HepG2 (cell line): ENCODE data around the gene RFC1. TPM values are rescaled to one million over a fixed set of nuclear protein-coding genes. Genes with fewer than 3 reads are reported as not detected.

Experiments used
- AHDC1 ChIP-seq: sonication (generic); formaldehyde crosslinking; IDR thresholded peaks from 2 replicates; pipeline ENCODE4 v1.5.1; 2020; ENCODE audit warnings: mild to moderate bottlenecking, missing genetic modification reagents, borderline replicate concordance
- ATF7-NPFF ChIP-seq: sonication (generic); formaldehyde crosslinking; IDR thresholded peaks from 2 replicates; pipeline ENCODE4 v1.8.1; 2023; ENCODE audit warnings: mild to moderate bottlenecking, low read depth, missing genetic modification reagents, moderate library complexity
- BCL3 ChIP-seq: sonication (generic); formaldehyde crosslinking; IDR thresholded peaks from 2 replicates; pipeline ENCODE4 v1.5.1; 2020; ENCODE audit warnings: mild to moderate bottlenecking, missing genetic modification reagents, moderate library complexity
- DR1 ChIP-seq: sonication (generic); formaldehyde crosslinking; IDR thresholded peaks from 2 replicates; pipeline ENCODE4 v1.8.0; 2021; ENCODE audit warnings: mild to moderate bottlenecking, missing genetic modification reagents, inconsistent platforms
- MAFF ChIP-seq: IDR thresholded peaks from 2 replicates; pipeline ENCODE4 v1.6.1; 2011; ENCODE audit warnings: low read depth, low read length, improper control_type of control experiment
- MEF2D ChIP-seq: sonication (generic); formaldehyde crosslinking; IDR thresholded peaks from 2 replicates; pipeline ENCODE4 v1.5.1; 2020; ENCODE audit warnings: mild to moderate bottlenecking, missing genetic modification reagents
- PTBP1 ChIP-seq: fragments of 200-400 bp; formaldehyde crosslinking; IDR thresholded peaks from 2 replicates; pipeline ENCODE4 v1.6.1; 2018; ENCODE audit warnings: low read length, low read depth; ENCODE audit not compliant: poor library complexity, severe bottlenecking
- ZNF329 ChIP-seq: sonication (generic); formaldehyde crosslinking; IDR thresholded peaks from 2 replicates; pipeline ENCODE4 v1.9.0; 2021; ENCODE audit warnings: low read depth, mild to moderate bottlenecking, missing genetic modification reagents
- ZNF446 ChIP-seq: sonication (generic); formaldehyde crosslinking; IDR thresholded peaks from 2 replicates; pipeline ENCODE4 v1.5.0; 2020; ENCODE audit warnings: mild to moderate bottlenecking, missing genetic modification reagents
- ZNF564 ChIP-seq: sonication (generic); formaldehyde crosslinking; IDR thresholded peaks from 2 replicates; pipeline ENCODE4 v1.8.1; 2023; ENCODE audit warnings: mild to moderate bottlenecking, missing genetic modification reagents
- ZNF839 ChIP-seq: sonication (generic); formaldehyde crosslinking; IDR thresholded peaks from 2 replicates; pipeline ENCODE4 v1.4.0; 2020; ENCODE audit warnings: missing genetic modification reagents, mild to moderate bottlenecking, borderline replicate concordance
- polyA plus RNA-seq, 8 experiments: library from polyadenylated mRNA; depleted of rRNA in 3 of 8; stranded (reverse) in 7 of 8; unstranded in 1 of 8; fragments of >200 nt; fragmentation: Illumina TruSeq in 4 of 8; extraction: Trizol in 4 of 8; gene quantifications; 2 replicates each; pipeline versions ENCODE4 v1.2.1 to v1.2.3, GENCODE V29; 2011 to 2016; ENCODE audit warnings: low read depth in 4 of 8, missing spikeins in 1 of 8, mixed read lengths in 1 of 8; ENCODE audit not compliant: insufficient read depth in 1 of 8
- total RNA-seq, 5 experiments: library from RNA; depleted of rRNA; stranded (reverse); fragments of >200 nt; fragmentation: Illumina TruSeq; extraction: Trizol; gene quantifications; 2 replicates each; pipeline ENCODE4 v1.2.3, GENCODE V29; 2016; ENCODE audit warnings: low read depth in 1 of 5
- TF ChIP-seq, protein P1 (sequence below): sonication (generic); formaldehyde crosslinking; IDR thresholded peaks from 2 replicates; pipeline ENCODE4 v1.5.0; 2020; ENCODE audit warnings: mild to moderate bottlenecking, missing genetic modification reagents
- TF ChIP-seq, protein P2 (sequence below): sonication (generic); formaldehyde crosslinking; IDR thresholded peaks from 2 replicates; pipeline ENCODE4 v1.4.0; 2020; ENCODE audit warnings: missing genetic modification reagents

Gene RFC1
- total and polyA plus RNA-seq, 2 of the 13 experiments (the other 11 are each of a cell fraction or from before 2014, with no cell fraction given), result 15.9 to 78.8 TPM

- TF ChIP-seq DR1 (CRISPR knock-in tag) (no peak), ATF7-NPFF (CRISPR knock-in tag) (no peak), ZNF564 (CRISPR knock-in tag) (no peak), AHDC1 (peak; percentile 71; the same call in 1 of the 2 replicates), ZNF446 (CRISPR knock-in tag) (no peak), MEF2D (peak; percentile 35; the same call in 1 of the 2 replicates), MAFF (no peak), BCL3 (peak; percentile 42; the same call in 1 of the 2 replicates), PTBP1 (no peak), ZNF329 (CRISPR knock-in tag) (no peak), ZNF839 (CRISPR knock-in tag) (no peak)
- TF ChIP-seq, protein P1, sequence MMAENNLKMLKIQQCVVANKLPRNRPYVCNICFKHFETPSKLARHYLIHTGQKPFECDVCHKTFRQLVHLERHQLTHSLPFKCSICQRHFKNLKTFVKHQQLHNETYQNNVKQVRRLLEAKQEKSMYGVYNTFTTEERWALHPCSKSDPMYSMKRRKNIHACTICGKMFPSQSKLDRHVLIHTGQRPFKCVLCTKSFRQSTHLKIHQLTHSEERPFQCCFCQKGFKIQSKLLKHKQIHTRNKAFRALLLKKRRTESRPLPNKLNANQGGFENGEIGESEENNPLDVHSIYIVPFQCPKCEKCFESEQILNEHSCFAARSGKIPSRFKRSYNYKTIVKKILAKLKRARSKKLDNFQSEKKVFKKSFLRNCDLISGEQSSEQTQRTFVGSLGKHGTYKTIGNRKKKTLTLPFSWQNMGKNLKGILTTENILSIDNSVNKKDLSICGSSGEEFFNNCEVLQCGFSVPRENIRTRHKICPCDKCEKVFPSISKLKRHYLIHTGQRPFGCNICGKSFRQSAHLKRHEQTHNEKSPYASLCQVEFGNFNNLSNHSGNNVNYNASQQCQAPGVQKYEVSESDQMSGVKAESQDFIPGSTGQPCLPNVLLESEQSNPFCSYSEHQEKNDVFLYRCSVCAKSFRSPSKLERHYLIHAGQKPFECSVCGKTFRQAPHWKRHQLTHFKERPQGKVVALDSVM (CRISPR knock-in tag), result no peak
- TF ChIP-seq, protein P2, sequence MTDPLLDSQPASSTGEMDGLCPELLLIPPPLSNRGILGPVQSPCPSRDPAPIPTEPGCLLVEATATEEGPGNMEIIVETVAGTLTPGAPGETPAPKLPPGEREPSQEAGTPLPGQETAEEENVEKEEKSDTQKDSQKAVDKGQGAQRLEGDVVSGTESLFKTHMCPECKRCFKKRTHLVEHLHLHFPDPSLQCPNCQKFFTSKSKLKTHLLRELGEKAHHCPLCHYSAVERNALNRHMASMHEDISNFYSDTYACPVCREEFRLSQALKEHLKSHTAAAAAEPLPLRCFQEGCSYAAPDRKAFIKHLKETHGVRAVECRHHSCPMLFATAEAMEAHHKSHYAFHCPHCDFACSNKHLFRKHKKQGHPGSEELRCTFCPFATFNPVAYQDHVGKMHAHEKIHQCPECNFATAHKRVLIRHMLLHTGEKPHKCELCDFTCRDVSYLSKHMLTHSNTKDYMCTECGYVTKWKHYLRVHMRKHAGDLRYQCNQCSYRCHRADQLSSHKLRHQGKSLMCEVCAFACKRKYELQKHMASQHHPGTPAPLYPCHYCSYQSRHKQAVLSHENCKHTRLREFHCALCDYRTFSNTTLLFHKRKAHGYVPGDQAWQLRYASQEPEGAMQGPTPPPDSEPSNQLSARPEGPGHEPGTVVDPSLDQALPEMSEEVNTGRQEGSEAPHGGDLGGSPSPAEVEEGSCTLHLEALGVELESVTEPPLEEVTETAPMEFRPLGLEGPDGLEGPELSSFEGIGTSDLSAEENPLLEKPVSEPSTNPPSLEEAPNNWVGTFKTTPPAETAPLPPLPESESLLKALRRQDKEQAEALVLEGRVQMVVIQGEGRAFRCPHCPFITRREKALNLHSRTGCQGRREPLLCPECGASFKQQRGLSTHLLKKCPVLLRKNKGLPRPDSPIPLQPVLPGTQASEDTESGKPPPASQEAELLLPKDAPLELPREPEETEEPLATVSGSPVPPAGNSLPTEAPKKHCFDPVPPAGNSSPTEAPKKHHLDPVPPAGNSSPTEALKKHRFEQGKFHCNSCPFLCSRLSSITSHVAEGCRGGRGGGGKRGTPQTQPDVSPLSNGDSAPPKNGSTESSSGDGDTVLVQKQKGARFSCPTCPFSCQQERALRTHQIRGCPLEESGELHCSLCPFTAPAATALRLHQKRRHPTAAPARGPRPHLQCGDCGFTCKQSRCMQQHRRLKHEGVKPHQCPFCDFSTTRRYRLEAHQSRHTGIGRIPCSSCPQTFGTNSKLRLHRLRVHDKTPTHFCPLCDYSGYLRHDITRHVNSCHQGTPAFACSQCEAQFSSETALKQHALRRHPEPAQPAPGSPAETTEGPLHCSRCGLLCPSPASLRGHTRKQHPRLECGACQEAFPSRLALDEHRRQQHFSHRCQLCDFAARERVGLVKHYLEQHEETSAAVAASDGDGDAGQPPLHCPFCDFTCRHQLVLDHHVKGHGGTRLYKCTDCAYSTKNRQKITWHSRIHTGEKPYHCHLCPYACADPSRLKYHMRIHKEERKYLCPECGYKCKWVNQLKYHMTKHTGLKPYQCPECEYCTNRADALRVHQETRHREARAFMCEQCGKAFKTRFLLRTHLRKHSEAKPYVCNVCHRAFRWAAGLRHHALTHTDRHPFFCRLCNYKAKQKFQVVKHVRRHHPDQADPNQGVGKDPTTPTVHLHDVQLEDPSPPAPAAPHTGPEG, result no peak
Observed at GRCh38 chr4:39341075-39341725, 25.0 kb downstream of the RFC1 start (continued).
